ENCODE results near the gene LHX2.

Gene LHX2

DNA sequence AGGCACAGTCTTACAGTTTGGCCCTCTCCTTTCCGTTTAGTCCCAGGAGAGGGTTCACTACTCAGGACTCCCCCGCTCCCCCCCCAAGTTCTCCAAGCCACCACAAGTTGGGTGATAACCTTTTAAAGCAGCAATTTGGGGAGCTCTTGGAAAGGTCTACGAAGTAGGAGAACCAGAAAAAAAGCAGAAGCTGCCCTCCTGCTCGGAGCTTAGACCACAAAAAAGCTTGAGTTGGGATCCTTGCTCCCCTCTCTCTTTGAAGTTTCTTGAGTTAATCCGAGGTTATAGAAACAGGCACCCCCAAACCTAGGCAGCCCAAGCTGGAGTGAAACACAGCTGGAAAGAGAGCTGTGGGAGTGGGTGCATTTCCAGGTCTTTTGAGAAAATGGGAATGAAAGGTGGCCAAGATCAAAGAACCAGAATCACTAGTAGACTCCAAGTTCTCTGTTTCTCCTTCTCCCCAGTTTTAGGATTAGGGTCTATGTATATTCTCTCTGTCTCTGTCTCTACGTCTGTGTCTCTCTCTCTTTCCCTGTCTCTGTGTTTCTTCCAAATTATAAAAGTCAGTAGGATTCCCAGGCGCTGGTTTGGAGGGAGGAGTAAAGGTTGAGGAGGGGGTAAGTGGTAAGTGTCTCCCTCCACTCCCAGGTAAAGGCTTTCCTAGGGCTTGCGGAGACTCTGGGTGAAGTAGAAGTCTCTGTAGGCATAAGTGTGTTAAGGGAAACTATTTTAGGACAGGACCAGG lies 2.8 kb downstream of the LHX2 start:
- DNase-seq = no peak

DNA sequence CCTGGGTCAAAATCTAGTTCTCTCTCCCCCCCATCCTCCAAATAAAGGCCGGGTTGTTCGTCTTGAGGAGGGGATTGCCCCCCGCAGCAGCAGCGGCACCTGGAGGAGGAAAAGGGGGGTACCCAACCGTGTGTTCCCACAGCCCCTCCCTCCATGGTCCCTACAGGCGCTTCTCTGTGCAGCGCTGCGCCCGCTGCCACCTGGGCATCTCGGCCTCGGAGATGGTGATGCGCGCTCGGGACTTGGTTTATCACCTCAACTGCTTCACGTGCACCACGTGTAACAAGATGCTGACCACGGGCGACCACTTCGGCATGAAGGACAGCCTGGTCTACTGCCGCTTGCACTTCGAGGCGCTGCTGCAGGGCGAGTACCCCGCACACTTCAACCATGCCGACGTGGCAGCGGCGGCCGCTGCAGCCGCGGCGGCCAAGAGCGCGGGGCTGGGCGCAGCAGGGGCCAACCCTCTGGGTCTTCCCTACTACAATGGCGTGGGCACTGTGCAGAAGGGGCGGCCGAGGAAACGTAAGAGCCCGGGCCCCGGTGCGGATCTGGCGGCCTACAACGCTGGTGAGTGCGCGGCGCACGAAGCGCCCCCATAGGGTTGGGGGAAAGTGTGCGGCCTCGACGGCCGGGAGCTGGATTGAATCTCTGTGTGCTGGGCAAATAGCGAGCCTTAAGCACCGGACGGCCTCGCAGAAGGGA lies 3.5 kb downstream of the LHX2 start:
- DNase-seq = no peak

DNA sequence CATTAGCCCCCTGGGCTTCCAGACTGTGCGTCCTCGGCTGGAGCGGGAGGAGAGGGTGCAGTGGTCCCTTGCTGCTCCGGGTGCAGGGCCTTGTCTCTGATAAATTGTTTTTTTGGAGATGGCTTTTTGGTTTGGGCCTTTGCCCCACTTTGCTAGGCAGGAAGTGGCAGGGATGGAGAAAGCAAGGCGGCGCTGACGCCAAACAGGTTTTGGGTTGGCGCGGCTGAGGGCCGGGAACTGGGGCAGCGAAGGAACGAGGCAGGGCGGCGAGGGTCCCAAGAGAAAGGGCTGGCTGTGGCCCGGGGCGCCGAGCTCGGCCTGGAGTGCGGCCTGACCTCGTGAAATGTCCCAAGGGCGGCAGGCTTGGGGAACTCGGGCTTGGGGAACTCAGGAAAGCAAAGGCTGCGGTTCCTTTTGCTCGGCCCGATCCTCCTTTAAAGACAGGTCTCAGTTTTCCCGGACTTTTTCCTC lies 4.1 kb downstream of the LHX2 start:
- DNase-seq = no peak

DNA sequence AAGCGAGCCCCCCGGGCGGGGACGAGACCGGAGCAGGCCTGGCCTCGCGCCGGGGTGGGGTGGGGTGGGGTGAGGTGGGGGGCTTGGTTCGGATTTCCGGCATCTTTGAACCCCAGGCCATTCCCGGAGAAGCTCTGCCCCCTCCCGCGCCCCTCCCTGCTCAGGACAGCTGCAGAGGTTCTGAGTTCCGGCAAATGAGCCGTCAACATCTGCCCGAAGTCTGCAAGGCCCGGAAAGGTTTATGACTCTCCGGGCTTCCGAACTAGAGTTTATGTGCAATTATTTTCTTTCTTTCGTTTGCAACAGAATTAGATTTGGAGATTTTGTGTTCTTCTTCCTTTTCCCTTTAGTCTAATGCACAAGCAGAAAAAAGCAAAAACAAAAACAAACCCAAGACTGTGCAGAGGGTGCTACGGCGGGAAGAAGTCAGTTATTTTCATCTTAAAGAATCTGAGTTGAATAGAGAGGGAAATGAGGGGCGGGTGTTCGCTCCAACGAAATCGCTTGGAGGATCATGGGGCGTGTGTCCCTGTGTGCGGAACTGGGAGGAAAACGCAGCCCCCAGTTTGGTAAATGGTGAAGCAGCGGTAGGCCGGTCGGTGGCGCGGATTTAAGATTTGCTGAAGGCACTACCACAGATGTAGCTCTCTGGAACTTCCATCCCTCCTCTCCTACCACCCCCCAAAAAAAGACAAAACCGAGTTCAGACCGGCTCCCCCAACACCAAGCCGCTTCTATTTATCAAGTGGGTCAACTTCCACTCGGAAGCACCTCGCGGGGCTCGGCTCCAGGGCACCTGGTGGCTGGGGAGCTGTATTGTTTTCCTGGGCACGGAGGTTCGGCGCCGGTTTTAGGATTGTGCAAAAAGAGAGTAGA lies 4.8 kb downstream of the LHX2 start:
- no peak for DNase-seq

DNA sequence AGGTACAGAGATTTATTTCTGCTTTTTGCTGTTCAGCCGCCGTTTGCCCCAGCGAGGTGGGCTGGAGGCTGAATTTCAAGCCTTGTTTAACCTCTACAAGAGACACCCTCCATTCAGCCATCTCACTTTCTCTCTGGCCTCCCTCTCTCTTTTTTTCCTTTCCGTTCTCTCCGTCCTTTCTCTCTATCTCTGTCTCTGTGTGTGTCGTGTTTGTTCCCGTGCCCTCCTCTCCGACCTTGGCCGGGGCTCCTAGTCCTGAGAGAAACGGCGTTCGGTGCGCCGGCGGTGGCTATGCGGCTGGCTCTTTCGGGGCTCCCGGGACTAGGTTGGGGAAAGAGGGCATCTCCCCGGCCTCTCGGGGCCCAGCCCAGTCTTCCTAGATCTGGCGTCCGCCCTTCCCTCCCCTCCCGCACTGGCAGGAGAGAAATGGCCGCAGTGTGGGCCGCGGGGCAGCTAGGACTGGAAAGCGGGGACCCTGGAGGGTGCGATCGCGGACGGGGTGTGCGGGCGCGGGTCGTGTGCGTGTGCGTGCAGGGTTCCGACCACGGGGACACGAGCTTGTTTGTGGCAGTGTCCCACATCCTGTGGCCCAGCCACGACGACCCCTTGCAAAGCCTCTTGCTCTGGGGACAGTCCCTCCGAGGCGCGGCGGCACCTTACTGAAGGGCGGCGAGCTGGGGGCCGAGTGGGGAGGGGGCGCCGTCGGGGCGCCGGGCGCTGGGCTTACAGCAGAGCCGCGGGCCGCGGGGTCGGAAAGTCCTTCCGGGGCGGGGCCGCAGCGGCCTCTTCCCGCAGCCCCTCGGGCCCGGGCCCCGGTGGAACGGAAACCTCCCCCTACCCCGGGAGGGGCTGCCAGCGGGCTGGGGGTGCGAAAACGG lies 5.7 kb downstream of the LHX2 start:
- DNase-seq = no peak

DNA sequence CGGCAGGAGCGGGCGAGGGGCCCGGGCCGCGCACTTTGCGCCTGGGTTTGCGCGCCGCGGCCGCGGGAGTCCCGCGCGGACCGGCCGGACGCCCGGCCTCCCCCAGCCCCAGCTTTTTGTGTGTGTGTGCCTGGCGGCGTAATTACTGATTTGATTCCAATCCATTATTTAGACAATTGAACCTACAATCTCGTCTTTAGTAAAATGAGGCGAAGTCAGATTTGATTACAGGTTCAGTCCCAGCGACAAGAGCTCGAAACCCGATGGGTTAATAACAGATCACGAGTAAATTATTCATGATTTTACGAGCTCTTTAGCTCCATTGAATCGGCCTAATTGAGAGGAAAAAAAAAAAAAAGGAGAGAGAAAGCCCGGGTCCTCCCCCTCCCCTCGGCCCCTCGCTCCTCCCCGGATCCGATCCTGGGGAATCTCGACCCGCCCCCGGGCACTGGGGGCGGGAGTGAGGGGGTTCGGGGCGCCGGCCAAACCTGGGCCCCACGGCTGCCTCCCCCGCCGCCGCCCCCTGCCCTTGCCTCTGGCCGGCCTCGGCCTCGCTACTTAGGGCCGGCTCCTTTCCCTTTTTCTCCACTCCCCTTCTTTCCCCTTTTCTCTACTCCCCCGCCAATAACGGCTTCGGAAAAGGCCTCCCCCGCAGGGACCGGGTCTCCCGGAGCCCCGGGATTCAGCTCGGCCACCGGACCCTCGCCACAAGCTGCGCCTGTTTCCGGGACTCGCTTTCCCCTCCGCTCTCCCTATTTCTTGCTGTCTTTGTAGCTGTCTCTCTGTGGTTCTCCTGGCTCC lies 6.6 kb downstream of the LHX2 start:
- no peak for DNase-seq

DNA sequence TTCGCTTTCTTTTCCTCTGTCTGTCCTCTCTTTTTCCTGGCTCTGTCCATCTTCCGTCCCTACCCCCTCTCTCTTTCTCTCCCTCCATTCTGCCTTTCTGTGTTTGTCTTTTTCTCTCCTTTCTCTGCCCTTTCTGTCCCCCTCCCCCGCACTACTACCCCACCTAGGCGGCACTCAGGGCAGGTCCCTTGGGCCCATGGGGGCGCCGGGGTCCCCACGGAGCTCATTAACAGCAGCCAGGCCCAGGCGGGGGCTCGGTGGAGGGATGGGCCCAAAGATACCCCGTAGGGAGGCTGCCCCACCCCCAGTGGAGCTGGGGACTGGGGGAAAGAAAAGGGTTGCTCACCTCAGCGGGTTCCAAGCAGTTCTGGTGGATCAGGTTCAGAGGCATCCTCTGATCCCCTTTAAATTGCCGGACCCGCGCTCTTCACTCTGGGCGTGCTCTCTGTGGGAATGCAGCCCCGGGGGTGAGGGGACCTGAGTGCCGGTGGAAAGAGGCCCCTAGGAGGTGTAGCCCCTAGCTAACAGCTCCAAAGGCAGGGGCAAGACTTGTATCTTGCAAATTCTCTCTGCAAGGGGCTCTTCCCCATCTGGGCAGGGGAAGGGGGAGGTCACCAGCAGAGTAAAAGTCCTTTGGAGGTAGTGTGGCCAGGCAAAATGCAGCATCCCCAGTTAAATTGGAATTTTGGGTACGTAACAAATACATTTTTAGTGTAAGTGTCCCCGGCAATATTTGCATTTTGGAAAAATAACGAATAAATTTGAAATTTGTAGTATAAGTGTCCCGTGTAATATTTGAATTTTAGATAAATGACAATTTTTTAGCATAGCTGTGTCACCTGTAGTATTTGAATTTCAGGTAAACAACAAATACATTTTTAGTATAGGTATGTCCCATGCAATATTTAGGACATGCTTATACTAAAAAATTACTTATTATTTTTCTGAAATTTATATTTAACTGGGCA lies 7.4 kb downstream of the LHX2 start:
- no peak for DNase-seq

DNA sequence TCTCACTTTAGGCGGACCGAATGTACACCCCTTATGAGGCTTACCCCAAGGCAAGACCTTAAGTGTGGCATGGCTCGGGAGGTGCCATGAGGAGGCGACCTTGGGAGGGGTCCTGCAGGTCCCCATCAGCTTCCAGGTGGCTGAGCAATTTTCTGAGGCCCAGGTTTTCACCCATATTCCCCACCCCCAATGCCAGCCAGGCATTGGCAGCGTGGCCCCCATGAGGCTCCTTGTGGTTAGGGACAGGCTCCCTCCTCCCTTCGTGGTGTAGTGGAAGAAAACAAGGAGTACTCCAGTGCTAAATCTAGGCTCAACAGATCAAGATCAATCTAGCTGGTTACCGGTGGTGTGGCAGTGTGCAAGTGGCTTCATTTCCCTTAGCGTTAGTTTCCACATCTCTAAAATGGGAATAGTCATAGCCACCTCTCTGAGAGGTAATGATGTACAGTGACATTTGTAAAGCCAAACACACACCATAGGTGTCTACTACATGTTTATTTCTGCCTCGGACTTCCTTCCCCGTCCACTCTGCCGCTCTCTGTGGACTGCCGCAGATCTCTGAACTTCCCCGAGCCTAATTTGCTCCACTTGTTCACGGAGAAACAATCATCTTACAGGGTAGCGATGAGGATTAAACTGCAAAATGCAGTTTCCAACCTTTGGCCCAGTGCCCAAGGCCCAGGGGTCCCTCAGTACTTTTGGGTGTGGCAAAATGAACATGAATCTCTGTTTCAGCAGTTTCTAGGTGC lies 8.4 kb downstream of the LHX2 start:
- DNase-seq = no peak

DNA sequence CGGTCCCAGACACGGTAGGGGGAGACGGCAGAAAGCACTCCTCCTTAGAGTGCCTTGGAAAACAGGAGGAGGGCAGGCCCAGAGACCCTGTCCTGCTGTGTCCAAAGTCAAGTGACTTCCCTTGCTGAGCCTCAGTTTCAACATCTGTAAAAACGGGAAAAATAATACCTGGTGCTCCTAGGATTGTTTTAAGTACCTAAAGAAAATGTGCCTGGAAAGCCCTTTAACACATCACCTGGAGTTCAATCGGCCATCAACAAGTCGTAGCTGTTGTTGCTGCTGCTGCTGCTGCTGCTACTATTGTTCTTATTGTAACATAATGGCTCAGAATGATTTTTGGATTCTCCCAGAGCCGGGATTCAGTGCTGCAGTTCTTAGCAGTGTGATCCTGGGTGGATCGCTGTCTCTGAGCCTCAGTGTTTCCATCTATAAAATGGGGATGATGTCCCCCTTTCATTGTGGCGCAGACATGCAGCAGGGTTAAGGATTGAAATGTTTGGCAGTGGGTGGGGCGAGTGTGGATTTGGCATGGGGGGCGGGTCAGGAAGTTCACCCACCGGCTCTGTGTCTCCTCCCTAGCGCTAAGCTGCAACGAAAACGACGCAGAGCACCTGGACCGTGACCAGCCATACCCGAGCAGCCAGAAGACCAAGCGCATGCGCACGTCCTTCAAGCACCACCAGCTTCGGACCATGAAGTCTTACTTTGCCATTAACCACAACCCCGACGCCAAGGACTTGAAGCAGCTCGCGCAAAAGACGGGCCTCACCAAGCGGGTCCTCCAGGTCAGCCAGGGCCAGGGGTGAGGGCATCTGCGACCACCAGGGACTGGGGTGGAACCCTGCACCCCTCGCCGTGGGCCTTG lies 9.2 kb downstream of the LHX2 start:
- DNase-seq = no peak

DNA sequence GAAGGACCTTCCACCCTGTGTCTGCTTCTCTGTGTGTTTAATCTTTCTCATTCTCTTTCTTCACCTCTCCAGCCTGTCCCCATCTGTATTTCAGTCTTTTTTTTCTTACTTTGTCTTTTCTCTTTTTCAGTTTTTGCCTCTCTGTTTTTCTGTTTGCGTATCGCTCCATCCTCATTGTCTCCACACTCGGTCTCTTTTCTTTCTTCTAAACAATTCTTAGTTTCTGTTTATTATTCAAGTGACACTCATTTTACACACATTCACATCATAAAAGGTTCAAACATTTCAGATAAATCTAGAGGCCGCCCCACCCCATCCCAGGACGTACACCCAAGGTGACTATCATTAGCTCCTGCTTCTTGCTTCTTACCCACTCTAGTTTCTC lies 9.8 kb downstream of the LHX2 start:
- DNase-seq = no peak

DNA sequence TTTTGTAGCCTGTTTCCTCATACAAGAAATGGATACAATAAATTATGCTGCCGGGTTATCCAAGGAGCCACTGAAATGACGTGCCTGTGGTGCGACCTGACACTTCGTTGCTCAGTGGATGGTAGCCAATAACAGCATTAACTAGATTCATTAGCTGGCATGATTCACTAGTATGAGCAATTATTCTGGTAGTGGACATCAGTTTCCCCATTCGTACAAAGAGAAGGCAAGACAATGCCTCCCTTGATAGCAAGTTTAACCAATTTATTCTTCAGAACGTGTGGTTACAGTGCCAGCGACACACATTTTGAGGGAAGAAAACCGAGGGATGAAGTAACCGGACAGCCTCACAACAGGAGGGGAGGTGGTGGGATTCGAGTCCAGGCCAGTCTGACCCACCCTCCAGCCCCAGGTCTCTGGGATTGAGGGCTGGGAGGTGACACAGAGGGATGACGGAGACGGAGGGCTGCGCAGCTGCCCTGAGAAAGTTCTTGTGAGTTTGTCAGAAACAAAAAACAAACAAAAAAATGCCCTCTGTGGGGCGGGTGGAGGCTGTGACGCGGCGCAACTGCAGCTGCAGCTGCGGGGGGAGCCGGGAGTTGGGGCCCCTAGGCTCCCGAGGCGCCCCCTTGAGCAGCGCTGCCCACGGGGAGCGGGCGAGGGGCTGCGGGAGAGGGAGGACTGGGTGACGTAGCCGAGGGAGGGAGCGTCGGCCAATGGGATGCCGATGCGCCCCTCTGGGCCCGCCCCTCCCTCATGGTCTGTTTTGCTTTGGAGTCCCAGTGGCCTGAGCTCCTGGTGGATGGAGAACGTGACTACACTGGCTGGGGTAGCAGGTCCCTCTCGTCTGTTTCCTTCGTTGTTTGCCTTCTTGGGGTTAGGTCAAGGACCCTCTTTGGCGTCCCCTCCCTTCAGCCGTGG lies 10.9 kb downstream of the LHX2 start:
- DNase-seq = no peak

DNA sequence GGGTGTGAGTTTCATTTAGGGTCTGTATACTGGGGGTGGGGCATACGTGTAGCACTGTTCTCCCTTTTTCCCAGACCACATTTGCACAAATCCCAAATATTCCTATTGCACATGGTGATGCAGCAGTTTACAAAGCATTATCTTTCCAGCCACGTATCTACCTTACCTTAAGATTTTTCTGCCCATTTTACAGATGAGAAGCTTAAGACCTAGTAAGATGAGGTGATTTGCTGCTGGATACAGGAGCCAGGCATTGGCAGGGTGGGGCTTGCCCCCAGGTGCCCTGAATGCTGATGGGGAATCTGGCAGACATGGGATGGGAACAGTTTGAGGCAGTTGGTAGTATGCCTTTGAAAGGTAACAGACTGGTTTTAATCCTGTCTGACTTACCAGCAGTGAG lies 12.5 kb downstream of the LHX2 start:
- DNase-seq = no peak

DNA sequence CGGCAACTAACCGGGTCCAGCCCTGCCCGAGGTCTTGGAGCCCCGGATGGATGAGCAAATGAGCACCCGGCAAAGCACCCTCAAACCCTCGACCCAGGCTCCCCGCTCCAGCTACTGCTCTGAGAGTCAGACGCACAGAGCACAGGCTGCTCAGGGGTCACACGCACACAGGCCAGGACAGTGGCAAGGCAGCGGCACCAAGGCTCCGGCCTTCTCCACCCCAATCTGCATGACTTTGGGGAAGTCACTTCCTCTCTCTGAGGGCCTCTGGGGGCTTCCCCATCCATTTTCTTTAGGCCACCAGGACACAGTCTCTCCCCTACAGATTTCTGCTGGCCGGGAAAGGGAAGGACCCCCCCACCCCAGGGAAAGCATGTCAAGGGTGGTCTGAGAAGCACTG lies 18.0 kb downstream of the LHX2 start:
- DNase-seq = no peak

DNA sequence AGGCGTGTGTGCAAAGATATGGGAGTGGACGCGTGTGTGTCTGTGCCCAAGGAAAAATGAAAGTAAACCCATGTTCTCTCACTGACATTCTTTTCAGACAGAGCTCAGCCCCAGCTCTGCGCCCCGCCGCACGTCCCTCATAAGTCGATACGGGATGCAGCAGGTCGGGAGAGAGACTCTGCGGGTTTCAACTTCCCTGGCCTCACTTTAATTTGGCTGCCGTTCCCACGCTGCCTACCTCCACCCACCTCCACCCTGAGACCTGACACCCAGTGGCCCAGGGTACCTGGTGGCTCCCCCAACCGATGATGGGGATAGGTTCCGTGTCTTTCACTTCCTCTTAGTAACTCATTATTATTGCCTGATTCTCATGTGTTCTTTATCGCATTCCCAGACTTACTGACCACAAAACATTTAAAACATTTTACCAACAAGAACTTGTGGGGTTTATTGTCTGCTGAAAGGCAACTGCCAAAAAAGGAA lies 19.4 kb downstream of the LHX2 start:
- DNase-seq = no peak

DNA sequence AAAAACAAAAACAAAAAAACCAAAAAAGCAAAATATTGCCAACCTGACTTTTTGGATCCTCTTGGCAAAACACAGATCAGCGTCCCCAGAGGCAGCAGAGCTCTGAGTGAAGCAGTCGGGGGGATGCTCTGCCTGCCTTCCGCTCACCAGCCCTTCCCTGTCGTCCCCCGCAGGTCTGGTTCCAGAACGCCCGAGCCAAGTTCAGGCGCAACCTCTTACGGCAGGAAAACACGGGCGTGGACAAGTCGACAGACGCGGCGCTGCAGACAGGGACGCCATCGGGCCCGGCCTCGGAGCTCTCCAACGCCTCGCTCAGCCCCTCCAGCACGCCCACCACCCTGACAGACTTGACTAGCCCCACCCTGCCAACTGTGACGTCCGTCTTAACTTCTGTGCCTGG lies 20.7 kb downstream of the LHX2 start:
- DNase-seq = no peak

DNA sequence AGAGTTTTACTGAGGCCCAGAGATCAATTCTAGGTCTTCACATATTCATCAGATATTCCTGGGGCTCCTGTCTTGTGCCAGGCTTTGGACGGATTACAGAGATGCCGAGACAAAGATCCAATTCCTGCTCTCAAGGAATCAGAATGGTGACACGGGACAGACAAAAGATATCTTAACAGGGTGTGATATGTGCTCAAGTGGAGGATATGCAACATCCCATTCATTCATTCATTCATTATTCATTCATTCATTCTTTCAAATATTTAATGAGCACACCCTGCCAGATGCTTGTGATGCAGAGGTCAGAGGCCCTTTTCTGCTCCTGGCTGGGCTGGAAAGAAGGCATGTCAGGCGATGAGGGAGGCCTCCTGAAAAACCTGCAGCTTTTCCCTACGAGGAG lies 21.8 kb downstream of the LHX2 start:
- DNase-seq = no peak

DNA sequence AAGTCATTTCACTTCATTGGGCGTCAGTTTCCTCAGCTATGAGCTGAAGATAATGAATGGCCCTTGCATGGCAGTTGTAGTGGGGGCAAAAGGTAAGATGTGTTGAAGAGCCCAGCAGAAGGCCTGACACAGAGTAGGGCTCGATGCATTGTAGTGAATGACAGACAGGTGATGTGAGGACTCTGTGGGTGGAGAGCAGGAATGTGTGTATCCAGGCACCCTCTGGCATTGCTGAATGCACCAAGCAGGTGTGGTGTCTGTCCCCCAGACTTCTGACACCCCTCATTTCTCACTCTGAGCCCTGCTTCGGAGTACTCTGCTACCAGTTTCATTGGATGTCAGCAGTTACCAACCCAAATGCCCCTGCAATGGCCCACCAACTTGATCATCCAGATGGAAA lies 22.4 kb downstream of the LHX2 start:
- DNase-seq = no peak

Measured in T1000 (cell line).